ENCODE results near the gene MORF4L1.
A peak's percentile ranks its signal among the peaks of the same experiment; 100 is the strongest.

Gene MORF4L1

DNA sequence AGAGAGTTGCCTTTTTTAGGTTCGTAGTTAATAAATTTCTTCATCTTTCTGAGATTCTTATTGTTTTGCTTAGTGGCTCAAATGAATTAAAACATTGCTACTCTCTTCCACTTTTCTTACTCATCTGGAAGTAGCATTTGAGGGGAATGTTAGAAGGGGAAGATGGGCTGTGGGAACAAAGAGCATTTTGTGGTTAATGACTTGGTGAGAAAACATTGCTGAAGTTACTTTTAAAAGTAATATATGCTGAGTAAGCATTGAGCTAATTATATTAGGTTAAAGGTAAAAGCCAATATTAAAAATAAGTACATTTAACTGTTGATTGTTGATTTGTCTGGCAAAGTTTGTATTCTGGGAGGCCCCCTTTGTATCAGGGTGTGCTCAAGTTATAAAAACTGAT is 5.7 kb downstream of the MORF4L1 start:
- TF ChIP-seq, protein P1, sequence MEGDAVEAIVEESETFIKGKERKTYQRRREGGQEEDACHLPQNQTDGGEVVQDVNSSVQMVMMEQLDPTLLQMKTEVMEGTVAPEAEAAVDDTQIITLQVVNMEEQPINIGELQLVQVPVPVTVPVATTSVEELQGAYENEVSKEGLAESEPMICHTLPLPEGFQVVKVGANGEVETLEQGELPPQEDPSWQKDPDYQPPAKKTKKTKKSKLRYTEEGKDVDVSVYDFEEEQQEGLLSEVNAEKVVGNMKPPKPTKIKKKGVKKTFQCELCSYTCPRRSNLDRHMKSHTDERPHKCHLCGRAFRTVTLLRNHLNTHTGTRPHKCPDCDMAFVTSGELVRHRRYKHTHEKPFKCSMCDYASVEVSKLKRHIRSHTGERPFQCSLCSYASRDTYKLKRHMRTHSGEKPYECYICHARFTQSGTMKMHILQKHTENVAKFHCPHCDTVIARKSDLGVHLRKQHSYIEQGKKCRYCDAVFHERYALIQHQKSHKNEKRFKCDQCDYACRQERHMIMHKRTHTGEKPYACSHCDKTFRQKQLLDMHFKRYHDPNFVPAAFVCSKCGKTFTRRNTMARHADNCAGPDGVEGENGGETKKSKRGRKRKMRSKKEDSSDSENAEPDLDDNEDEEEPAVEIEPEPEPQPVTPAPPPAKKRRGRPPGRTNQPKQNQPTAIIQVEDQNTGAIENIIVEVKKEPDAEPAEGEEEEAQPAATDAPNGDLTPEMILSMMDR (IDR thresholded peaks at IDR 0.05; ENCODE audit: insufficient read depth, low read depth, low read length, missing control alignments): no peak
- no peak for DNase-seq (ENCODE audit: low read depth)
- peak overlapping the region; percentile 29 for H3K4me3 ChIP-seq (ENCODE audit: low read depth, low read length)

DNA sequence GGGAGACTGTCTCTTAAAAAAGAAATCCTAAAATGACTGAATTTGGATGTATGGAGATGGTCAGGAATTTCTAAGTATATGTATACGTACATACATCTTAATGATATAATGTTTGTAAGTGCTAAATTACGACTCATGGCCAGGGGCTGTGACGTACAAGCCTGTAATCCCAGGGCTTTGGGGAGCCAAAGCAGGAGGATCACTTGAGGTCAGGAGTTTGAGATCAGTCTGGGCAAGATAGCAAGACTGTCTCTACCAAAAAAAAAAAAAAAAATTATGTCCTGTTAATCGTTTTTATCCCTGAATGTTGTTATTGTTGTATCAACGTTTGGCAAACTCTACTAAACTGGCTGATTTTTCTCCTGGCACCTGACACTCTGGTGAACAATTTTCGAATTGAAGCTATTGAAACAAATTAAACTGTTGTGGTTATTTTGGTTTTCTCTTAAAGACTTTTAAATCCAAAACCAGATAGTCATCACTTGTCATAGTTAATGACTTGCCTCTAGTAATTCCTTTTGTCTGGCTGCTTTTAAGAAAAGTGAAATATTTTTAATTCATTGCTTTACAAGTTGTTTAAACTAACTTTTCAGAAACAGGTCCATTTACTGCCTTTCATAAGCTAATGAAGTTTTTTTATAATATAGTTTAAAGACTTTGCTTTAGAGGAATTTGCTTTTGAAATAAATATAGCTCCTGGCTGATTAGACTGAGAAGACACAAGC is 7.0 kb downstream of the MORF4L1 start:
- TF ChIP-seq, protein P1 (IDR thresholded peaks at IDR 0.05; ENCODE audit: insufficient read depth, low read depth, low read length, missing control alignments): no peak
- DNase-seq (ENCODE audit: low read depth): no peak
- H3K4me3 ChIP-seq (ENCODE audit: low read depth, low read length): no peak overlapping the region

DNA sequence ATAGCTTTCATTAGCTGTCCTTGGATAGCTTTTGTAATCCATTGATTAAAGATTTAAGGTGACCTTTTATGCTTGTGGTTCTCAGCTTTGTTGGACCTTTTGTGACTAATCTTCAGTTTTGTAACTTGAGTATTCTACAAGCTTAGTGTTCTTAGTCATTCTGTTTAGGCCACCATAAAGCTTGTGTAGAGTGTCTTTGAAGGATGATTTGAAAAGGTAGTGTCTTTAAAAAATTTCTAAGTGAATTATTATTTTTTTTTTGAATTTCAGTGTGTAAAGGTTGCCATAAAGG is 7.5 kb downstream of the MORF4L1 start:
- DNase-seq (ENCODE audit: low read depth): no peak
- TF ChIP-seq, protein P1 (IDR thresholded peaks at IDR 0.05; ENCODE audit: insufficient read depth, low read depth, low read length, missing control alignments): no peak
- H3K4me3 ChIP-seq (ENCODE audit: low read depth, low read length): no peak overlapping the region

DNA sequence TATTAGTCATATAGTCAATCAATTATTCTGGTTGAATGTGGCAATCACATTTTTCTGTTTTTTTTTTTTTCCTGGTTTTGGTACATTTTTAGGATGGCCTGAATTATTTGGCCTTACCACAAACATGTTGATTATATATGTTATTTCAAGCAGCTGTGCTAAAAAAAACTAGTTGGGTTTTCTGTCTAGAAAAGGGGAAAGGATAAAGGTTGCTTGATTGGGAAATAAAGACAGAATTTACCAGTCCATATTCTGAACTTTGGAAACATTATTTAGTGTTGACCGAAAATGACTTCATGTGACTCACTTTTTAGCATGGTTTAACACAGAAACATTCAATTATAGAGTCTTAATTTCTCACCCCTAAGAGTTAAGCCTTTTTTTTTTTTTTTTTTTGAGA is 8.1 kb downstream of the MORF4L1 start:
- no peak overlapping the region for H3K4me3 ChIP-seq (ENCODE audit: low read depth, low read length)
- no peak for DNase-seq (ENCODE audit: low read depth)
- TF ChIP-seq, protein P1 (IDR thresholded peaks at IDR 0.05; ENCODE audit: insufficient read depth, low read depth, low read length, missing control alignments): no peak

DNA sequence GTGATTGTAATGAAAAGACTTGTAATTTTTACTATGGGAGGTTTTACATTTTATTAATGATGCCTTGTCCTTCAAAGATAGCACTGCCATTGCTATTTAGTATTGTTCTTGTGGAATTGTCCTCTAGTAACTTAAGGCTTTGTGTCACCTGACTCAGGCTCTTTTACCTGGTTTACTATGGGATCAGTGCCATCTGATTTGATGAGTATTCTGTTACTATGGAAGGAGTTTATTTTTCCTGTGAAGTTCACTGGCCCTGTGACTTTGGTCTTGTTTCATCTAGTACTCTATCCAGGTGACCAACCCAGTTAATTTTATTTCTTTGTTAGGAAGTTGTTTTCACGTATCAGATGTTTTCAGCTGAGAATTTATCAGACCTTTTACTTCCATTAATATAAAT is 9.0 kb downstream of the MORF4L1 start:
- TF ChIP-seq, protein P1 (IDR thresholded peaks at IDR 0.05; ENCODE audit: insufficient read depth, low read depth, low read length, missing control alignments): no peak
- no peak overlapping the region for H3K4me3 ChIP-seq (ENCODE audit: low read depth, low read length)
- DNase-seq (ENCODE audit: low read depth): no peak

DNA sequence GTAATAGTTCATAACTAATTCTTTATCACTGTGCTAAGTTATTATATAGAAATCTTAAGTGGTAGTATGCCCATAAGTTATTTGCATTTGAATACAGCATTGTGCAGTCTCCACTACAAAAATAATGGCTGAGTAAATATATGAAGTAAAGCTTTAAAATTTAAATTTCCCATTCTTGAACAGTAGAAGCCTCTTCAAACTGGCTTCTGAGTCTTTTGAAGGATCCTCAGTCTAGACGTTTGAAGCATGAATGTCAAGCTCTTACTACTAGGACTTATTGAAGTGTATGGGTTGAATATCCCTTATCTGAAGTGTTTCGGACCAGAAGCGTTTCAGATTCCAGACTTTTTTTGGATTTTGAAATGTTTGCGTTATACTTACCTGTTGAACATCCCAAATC is 16.3 kb downstream of the MORF4L1 start:
- TF ChIP-seq, protein P1 (IDR thresholded peaks at IDR 0.05; ENCODE audit: insufficient read depth, low read depth, low read length, missing control alignments): no peak
- no peak for DNase-seq (ENCODE audit: low read depth)
- no peak overlapping the region for H3K4me3 ChIP-seq (ENCODE audit: low read depth, low read length)

DNA sequence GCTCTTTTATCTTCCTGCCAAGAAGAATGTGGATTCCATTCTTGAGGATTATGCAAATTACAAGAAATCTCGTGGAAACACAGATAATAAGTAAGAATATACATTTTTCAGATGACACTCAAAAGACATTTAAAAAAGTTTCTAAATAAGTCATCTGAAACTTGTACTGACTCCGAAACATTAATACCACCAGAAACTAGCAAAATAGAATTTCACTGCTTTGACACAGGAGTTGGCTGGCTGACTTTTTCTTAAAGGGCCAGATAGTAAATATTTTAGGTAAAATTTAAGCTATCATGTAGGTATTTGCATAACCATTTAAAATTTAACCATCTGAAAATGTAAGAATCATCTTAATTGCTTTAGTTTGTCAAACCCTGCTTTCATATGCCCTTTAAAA is 20.8 kb downstream of the MORF4L1 start:
- TF ChIP-seq, protein P1 (IDR thresholded peaks at IDR 0.05; ENCODE audit: insufficient read depth, low read depth, low read length, missing control alignments): no peak
- H3K4me3 ChIP-seq (ENCODE audit: low read depth, low read length): no peak overlapping the region
- DNase-seq (ENCODE audit: low read depth): peak; percentile 47
